Measurements from ENCODE around the gene PPP4C. TPM values are rescaled to one million over a fixed set of nuclear protein-coding genes. Genes with fewer than 3 reads are reported as not detected.

The PPP4C gene
- 123 to 151 TPM (median 142 TPM) in 5 replicates for total RNA-seq (2022; extraction: Qiagen RNA extraction; ENCODE audit: low read depth)

GRCh38 chr16:30075503-30076275 lies at the start of gene PPP4C:
PPP4C (plus strand) TSS chr16:30075994; CDS start chr16:30076378, 384 bp downstream.

GRCh38 chr16:30030841-30031413 lies 44.9 kb upstream of the PPP4C start, which contains the start of gene TLCD3B:
TLCD3B (minus strand) TSS chr16:30031271; CDS start chr16:30030527, 744 bp downstream.

GRCh38 chr16:30065102-30065942 lies 10.5 kb upstream of the PPP4C start, which contains the start of gene ALDOA:
ALDOA (plus strand) TSS chr16:30065760; CDS start chr16:30066898, 1,138 bp downstream.

GRCh38 chr16:30091474-30092372 lies 15.9 kb downstream of the PPP4C start, which contains the start of gene TBX6:
TBX6 (minus strand) TSS chr16:30091924; CDS start chr16:30091193, 731 bp downstream.

GRCh38 chr16:30096105-30096861 lies 20.5 kb downstream of the PPP4C start, which contains the start of gene YPEL3:
YPEL3 (minus strand) TSS chr16:30096213; CDS start chr16:30095482, 731 bp downstream.

GRCh38 chr16:30113031-30113710 lies 37.4 kb downstream of the PPP4C start, which contains the start of gene GDPD3:
GDPD3 (minus strand) TSS chr16:30113537; CDS start chr16:30113478, 59 bp downstream.

Other genes starting within 250 kb of the PPP4C start
- 63.2 to 108 TPM (median 103 TPM) in 5 replicates for gene CDIPT, start 212.8 kb upstream of the PPP4C start, total RNA-seq (2022; extraction: Qiagen RNA extraction; ENCODE audit: low read depth)
- 16.5 to 25.6 TPM (median 21.2 TPM) in 5 replicates for gene SEZ6L2, start 176.4 kb upstream of the PPP4C start, total RNA-seq (2022; extraction: Qiagen RNA extraction; ENCODE audit: low read depth)
- 20.9 to 30.7 TPM (median 28.3 TPM) in 5 replicates for gene ASPHD1, start 175.5 kb upstream of the PPP4C start, total RNA-seq (2022; extraction: Qiagen RNA extraction; ENCODE audit: low read depth)
- 15.9 to 22.5 TPM (median 18.2 TPM) in 5 replicates for gene KCTD13, start 149.8 kb upstream of the PPP4C start, total RNA-seq (2022; extraction: Qiagen RNA extraction; ENCODE audit: low read depth)
- 79.8 to 104 TPM (median 96.6 TPM) in 5 replicates for gene TMEM219, start 113.9 kb upstream of the PPP4C start, total RNA-seq (2022; extraction: Qiagen RNA extraction; ENCODE audit: low read depth)
- gene TAOK2, start 102.1 kb upstream of the PPP4C start, total RNA-seq (2022; extraction: Qiagen RNA extraction; ENCODE audit: low read depth) = 27.9 to 37.1 TPM (median 33.4 TPM) in 5 replicates
- gene HIRIP3, start 80.4 kb upstream of the PPP4C start, total RNA-seq (2022; extraction: Qiagen RNA extraction; ENCODE audit: low read depth) = 13.3 to 18.0 TPM (median 15.7 TPM) in 5 replicates
- gene INO80E, start 79.8 kb upstream of the PPP4C start, total RNA-seq (2022; extraction: Qiagen RNA extraction; ENCODE audit: low read depth) = 103 to 113 TPM (median 109 TPM) in 5 replicates
- gene DOC2A, start 65.0 kb upstream of the PPP4C start, total RNA-seq (2022; extraction: Qiagen RNA extraction; ENCODE audit: low read depth) = 1.8 to 2.8 TPM (median 2.5 TPM) in 5 replicates
- gene C16orf92, start 52.8 kb upstream of the PPP4C start, total RNA-seq (2022; extraction: Qiagen RNA extraction; ENCODE audit: low read depth) = not detected in 5 replicates
- gene TLCD3B, start 44.7 kb upstream of the PPP4C start, total RNA-seq (2022; extraction: Qiagen RNA extraction; ENCODE audit: low read depth) = 0.23 to 0.58 TPM (median 0.30 TPM) in 5 replicates
- gene ALDOA, start 10.2 kb upstream of the PPP4C start, total RNA-seq (2022; extraction: Qiagen RNA extraction; ENCODE audit: low read depth) = 1,596 to 1,951 TPM (median 1,926 TPM) in 5 replicates
- gene TBX6, start 15.9 kb downstream of the PPP4C start, total RNA-seq (2022; extraction: Qiagen RNA extraction; ENCODE audit: low read depth) = 0.25 to 0.53 TPM (median 0.32 TPM) in 4 of 5 replicates, not detected in the other
- 5.4 to 13.2 TPM (median 10.2 TPM) in 5 replicates for gene YPEL3, start 20.2 kb downstream of the PPP4C start, total RNA-seq (2022; extraction: Qiagen RNA extraction; ENCODE audit: low read depth)
- gene GDPD3, start 37.5 kb downstream of the PPP4C start, total RNA-seq (2022; extraction: Qiagen RNA extraction; ENCODE audit: low read depth) = 1.2 to 2.2 TPM (median 2.0 TPM) in 5 replicates
- 31.6 to 37.3 TPM (median 34.5 TPM) in 5 replicates for gene MAPK3, start 47.2 kb downstream of the PPP4C start, total RNA-seq (2022; extraction: Qiagen RNA extraction; ENCODE audit: low read depth)
- 2.6 to 6.0 TPM (median 3.1 TPM) in 5 replicates for gene CORO1A, start 107.6 kb downstream of the PPP4C start, total RNA-seq (2022; extraction: Qiagen RNA extraction; ENCODE audit: low read depth)
- 149 to 252 TPM (median 217 TPM) in 5 replicates for gene BOLA2B, start 117.7 kb downstream of the PPP4C start, total RNA-seq (2022; extraction: Qiagen RNA extraction; ENCODE audit: low read depth)
- 7.2 to 24.4 TPM (median 12.9 TPM) in 5 replicates for gene SLX1A, start 117.9 kb downstream of the PPP4C start, total RNA-seq (2022; extraction: Qiagen RNA extraction; ENCODE audit: low read depth)
- gene SULT1A3, start 123.3 kb downstream of the PPP4C start, total RNA-seq (2022; extraction: Qiagen RNA extraction; ENCODE audit: low read depth) = 4.2 to 10.3 TPM (median 8.6 TPM) in 5 replicates
- 2.2 to 2.9 TPM (median 2.5 TPM) in 5 replicates for gene NPIPB13, start 172.5 kb downstream of the PPP4C start, total RNA-seq (2022; extraction: Qiagen RNA extraction; ENCODE audit: low read depth)

Measured in A549 treated with CpdA at 1 μM for 4 hours (cell line).